ENCODE results near the gene SPAG8. TPM values are rescaled to one million over a fixed set of nuclear protein-coding genes. Genes with fewer than 3 reads are reported as not detected.

The SPAG8 gene
- total and polyA plus RNA-seq, 8 donors, result 1.8 to 13.8 (median 8.1) TPM

DNA sequence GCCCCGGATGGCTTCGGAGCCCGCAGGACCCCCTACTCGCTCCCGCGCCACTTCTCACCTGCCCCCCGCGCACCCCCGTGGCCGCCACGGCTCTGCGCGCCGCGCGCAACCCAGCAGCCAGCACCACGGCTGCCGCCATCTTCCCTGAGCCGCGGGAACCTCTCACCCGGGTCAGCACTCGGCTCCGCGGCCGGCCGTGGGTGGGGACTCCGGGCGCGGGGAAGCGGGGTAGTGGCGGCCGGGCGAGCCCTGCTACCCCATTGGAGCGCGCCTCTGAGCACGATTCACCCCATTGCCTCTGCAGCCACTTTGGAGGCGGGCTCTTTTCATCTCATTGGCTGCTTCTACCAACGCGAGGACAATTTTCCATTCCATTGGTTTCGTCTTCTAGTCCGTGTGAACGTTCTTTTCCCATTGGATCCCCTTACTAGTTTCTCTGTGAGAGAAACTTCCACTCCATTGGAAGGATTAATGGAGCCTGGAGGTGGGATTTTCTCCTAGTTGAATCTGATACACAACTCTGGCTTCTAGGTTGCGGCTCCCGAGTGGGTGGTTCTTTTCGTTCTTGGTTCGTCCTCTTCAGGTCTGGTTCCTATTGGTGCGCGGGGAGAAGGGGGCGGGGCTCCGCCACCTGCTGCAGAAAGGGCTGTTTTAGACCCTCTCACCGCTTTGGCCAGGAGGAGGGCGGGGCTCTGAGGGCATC, 2.9 kb upstream of the SPAG8 start, which contains the start of gene HINT2:
Gene HINT2, minus strand, starts transcription at position 202 of the 703 bp plus-strand sequence. Its CDS starts 63 bp downstream, at position 139.
- intact Hi-C loops (cut with DNase I), result no loop called here
- peak; percentile 93 for ATAC-seq
- TF ChIP-seq, protein P1, sequence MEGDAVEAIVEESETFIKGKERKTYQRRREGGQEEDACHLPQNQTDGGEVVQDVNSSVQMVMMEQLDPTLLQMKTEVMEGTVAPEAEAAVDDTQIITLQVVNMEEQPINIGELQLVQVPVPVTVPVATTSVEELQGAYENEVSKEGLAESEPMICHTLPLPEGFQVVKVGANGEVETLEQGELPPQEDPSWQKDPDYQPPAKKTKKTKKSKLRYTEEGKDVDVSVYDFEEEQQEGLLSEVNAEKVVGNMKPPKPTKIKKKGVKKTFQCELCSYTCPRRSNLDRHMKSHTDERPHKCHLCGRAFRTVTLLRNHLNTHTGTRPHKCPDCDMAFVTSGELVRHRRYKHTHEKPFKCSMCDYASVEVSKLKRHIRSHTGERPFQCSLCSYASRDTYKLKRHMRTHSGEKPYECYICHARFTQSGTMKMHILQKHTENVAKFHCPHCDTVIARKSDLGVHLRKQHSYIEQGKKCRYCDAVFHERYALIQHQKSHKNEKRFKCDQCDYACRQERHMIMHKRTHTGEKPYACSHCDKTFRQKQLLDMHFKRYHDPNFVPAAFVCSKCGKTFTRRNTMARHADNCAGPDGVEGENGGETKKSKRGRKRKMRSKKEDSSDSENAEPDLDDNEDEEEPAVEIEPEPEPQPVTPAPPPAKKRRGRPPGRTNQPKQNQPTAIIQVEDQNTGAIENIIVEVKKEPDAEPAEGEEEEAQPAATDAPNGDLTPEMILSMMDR (IDR thresholded peaks at IDR 0.05), result no peak

GRCh38 chr9:35814106-35814840, 2.2 kb upstream of the SPAG8 start:
- peak; percentile 55 for ATAC-seq

More for the DNA sequence above, 2.9 kb upstream of the SPAG8 start, which contains the start of gene HINT2:
- Histone ChIP-seq H3K27ac (peak within 1 kb of the TSS; percentile 95 to 97), H3K36me3 (no peaks in the 10 kb centered on the region), H3K4me3 (peak within 1 kb of the TSS; percentile 86 to 88), H3K4me1 (peaks cover 17 to 26% of the 10 kb centered on the region in 2 donors), H3K27me3 (no peaks in the 10 kb centered on the region), H3K9me3 (no peaks in the 10 kb centered on the region)
- DNase-seq, result peak; percentile 92 to 97 (median 96)

GRCh38 chr9:35813434-35814105, 1.5 kb upstream of the SPAG8 start:
- TF ChIP-seq, protein P1 (IDR thresholded peaks at IDR 0.05), result no peak
- intact Hi-C loops (cut with DNase I), result no loop called here
- no peaks in the 10 kb centered on the region for H3K27me3 ChIP-seq
- peaks cover 0 to 10% of the 10 kb centered on the region in 2 donors for H3K36me3 ChIP-seq
- ATAC-seq (no peak), DNase-seq (no peak)
- peak overlapping the region; percentile 95 to 97 for H3K27ac ChIP-seq
- peaks cover 17 to 26% of the 10 kb centered on the region in 2 donors for H3K4me1 ChIP-seq
- peak overlapping the region in 1 of 2 donors; percentile 86 for H3K4me3 ChIP-seq
- H3K9me3 ChIP-seq, result no peaks in the 10 kb centered on the region

More at GRCh38 chr9:35814106-35814840, 2.2 kb upstream of the SPAG8 start:
- Histone ChIP-seq H3K36me3 (peaks cover 0 to 5% of the 10 kb centered on the region in 2 donors), H3K9me3 (no peaks in the 10 kb centered on the region), H3K4me1 (peaks cover 17 to 26% of the 10 kb centered on the region in 2 donors), H3K4me3 (peak overlapping the region; percentile 86 to 88), H3K27me3 (no peaks in the 10 kb centered on the region), H3K27ac (peak overlapping the region; percentile 95 to 97)
- TF ChIP-seq, protein P1 (IDR thresholded peaks at IDR 0.05), result peak in 1 of 2 donors; percentile 25
- DNase-seq, result peak in 3 of 4 donors; percentile 30 to 67 (median 64)
- intact Hi-C loops (cut with DNase I), result no loop called here

DNA sequence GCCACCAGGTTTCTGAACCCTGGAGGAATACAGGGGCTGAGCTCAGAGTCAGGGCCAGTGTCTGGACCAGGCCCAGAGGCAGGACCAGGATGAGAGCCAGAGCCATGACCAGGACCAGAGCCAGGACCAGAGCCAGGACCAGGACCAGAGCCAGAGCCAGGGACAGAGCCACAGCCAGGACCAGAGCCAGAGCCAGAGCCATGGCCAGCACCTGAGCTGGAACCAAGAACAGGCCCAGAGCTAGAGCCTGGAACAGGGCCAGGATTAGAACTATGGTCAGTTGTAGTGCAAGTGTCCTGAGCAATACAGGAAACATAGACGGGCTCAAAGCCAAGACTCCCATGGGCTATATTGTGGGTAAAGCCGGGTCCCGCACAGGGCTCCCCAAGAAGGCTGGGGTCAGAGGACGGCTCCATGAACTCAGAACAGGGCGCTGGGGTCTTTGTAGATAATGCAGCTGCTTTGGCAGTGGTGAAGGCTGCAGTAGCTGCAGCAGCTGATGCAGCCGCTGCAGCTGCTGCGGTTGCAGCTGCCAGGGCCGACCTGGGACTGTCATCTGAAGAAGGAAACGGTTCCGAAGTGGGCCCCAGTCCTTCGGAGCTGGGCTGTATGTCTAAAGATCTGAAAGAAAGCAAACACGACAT, 559 bp downstream of the SPAG8 start:
- ATAC-seq (no peak), DNase-seq (no peak)
- H3K4me3 ChIP-seq, result peak overlapping the region; percentile 37 to 42
- intact Hi-C loops (cut with DNase I), result no loop called here
- H3K27me3 ChIP-seq, result no peaks in the 10 kb centered on the region
- H3K27ac ChIP-seq, result peak overlapping the region; percentile 54 to 69
- no peaks in the 10 kb centered on the region for H3K9me3 ChIP-seq
- TF ChIP-seq, protein P1 (IDR thresholded peaks at IDR 0.05), result no peak
- H3K4me1 ChIP-seq, result peaks cover 17 to 26% of the 10 kb centered on the region in 2 donors
- peaks cover 0 to 21% of the 10 kb centered on the region in 2 donors for H3K36me3 ChIP-seq
